Aorta (tissue), 5 donors: Measurements from ENCODE around the gene SLC6A18. TPM values are rescaled to one million over a fixed set of nuclear protein-coding genes. Genes with fewer than 3 reads are reported as not detected.
A peak's percentile ranks its signal among the peaks of the same experiment; 100 is the strongest.

Source experiments
- ATAC-seq: fragments of 200-7000 bp; cut with Tn5 transposase; one replicate; pipeline ENCODE4 v1.9.1; 2022; ENCODE audit warnings: moderate library complexity; ENCODE audit not compliant: low FRiP score
- DNase-seq, 2 donors: peaks; one replicate each; pipeline ENCODE4 v3.0.0-alpha.2; 2020
- H3K27ac ChIP-seq, 2 donors: one replicate each; pipeline ENCODE4 v1.5.1; 2013; ENCODE audit warnings: low read length in 2 of 2, mild to moderate bottlenecking in 2 of 2, moderate library complexity in 2 of 2, control low read depth in 1 of 2, inconsistent platforms in 1 of 2, low read depth in 1 of 2
- H3K27me3 ChIP-seq, 2 donors: one replicate each; pipeline ENCODE4 v1.6.1; 2013; ENCODE audit warnings: control low read depth in 1 of 2, low read length in 1 of 2, mild to moderate bottlenecking in 1 of 2, moderate library complexity in 1 of 2; ENCODE audit not compliant: insufficient read depth in 2 of 2, control insufficient read depth in 1 of 2
- H3K36me3 ChIP-seq, 2 donors: one replicate each; pipeline ENCODE4 v1.6.1; 2013; ENCODE audit warnings: control low read depth in 1 of 2, low read length in 1 of 2, mild to moderate bottlenecking in 1 of 2; ENCODE audit not compliant: insufficient read depth in 2 of 2, control insufficient read depth in 1 of 2
- H3K4me1 ChIP-seq, 2 donors: one replicate each; pipeline ENCODE4 v1.6.1; 2013; ENCODE audit warnings: low read length in 2 of 2, control low read depth in 1 of 2, mild to moderate bottlenecking in 1 of 2, moderate library complexity in 1 of 2; ENCODE audit not compliant: insufficient read depth in 2 of 2, control insufficient read depth in 1 of 2
- H3K4me3 ChIP-seq, 2 donors: one replicate each; pipeline ENCODE4 v1.5.1; 2013; ENCODE audit warnings: low read length in 2 of 2, control low read depth in 1 of 2, mild to moderate bottlenecking in 1 of 2
- H3K9me3 ChIP-seq: one replicate; pipeline ENCODE4 v1.6.1; 2013; ENCODE audit warnings: mild to moderate bottlenecking, low read length; ENCODE audit not compliant: control insufficient read depth
- WGBS, 2 donors: extraction: QIAGEN DNeasy Blood & Tissue Kit; methylation state at CpG; one replicate each; pipeline ENCODE4 v1.1.7; 2013; 5-methylcytosine and 5-hydroxymethylcytosine counted together
- intact Hi-C, 2 donors: fragments of 100-400 bp; cut with DNase I; formaldehyde crosslinking; loops; one replicate each; pipeline versions ENCODE4 v1.14.2 to v1.15.0; 2022
- polyA plus RNA-seq, 2 donors: library from polyadenylated mRNA; stranded (reverse); fragments of 200-250 nt; gene quantifications; one replicate each; pipeline ENCODE4 v1.2.3, GENCODE V29; 2013
- total RNA-seq, 2 donors: library from RNA; stranded (reverse); fragmentation: NEBNext Ultra II Directional; extraction: Animal tissue kit (Norgen Biotek cat#: 25700); gene quantifications; one replicate each; pipeline ENCODE4 v1.2.1, GENCODE V29; 2021
- donor health status: healthy with polysubstance abuse.
- donor health status: Bipolar disorder and iron deficiency.
- donor health status: DM: no; HTN: no; CAD: no.
- donor health status: DM: no; HTN: no; CAD: no.
- donor health status: DM: yes; HTN: yes; CAD: no.

The SLC6A18 gene
- total and polyA plus RNA-seq, 4 donors: not detected

- Histone ChIP-seq H3K27me3 (no peaks in the 10 kb centered on the region), H3K9me3 (no peaks in the 10 kb centered on the region), H3K27ac (no peak overlapping the region), H3K4me3 (no peak overlapping the region), H3K36me3 (no peaks in the 10 kb centered on the region), H3K4me1 (no peaks in the 10 kb centered on the region)
- 65 to 74% methylated on average over 10 to 11 of the region's 11 CpGs for WGBS, 2 donors
- intact Hi-C loops: no loop called here
- ATAC-seq (no peak), DNase-seq (peak in 1 of 2 donors; percentile 37)
Observed at GRCh38 chr5:1205255-1206180, 19.7 kb upstream of the SLC6A18 start.

GRCh38 chr5:1206521-1207412, 18.4 kb upstream of the SLC6A18 start:
- no peaks in the 10 kb centered on the region for H3K36me3 ChIP-seq
- no peak overlapping the region for H3K27ac ChIP-seq
- ATAC-seq (no peak), DNase-seq (peak in 1 of 2 donors; percentile 38)
- no peaks in the 10 kb centered on the region for H3K9me3 ChIP-seq
- no peaks in the 10 kb centered on the region for H3K27me3 ChIP-seq
- 70 to 71% methylated on average over 43 to 49 of the region's 49 CpGs for WGBS, 2 donors
- intact Hi-C loops: no loop called here
- no peaks in the 10 kb centered on the region for H3K4me1 ChIP-seq
- no peak overlapping the region for H3K4me3 ChIP-seq

GRCh38 chr5:1207555-1207954, 17.6 kb upstream of the SLC6A18 start:
- H3K9me3 ChIP-seq: no peaks in the 10 kb centered on the region
- no peaks in the 10 kb centered on the region for H3K4me1 ChIP-seq
- 62 to 70% methylated on average over 6 of the region's 6 CpGs for WGBS, 2 donors
- no peaks in the 10 kb centered on the region for H3K27me3 ChIP-seq
- no peak overlapping the region for H3K27ac ChIP-seq
- H3K36me3 ChIP-seq: no peaks in the 10 kb centered on the region
- no peak overlapping the region for H3K4me3 ChIP-seq
- intact Hi-C loops: no loop called here
- no peak for ATAC-seq
- no peak for DNase-seq

GRCh38 chr5:1208221-1208742, 16.9 kb upstream of the SLC6A18 start:
- no peaks in the 10 kb centered on the region for H3K36me3 ChIP-seq
- no peaks in the 10 kb centered on the region for H3K4me1 ChIP-seq
- WGBS, 2 donors: 66% methylated on average over 16 to 17 of the region's 17 CpGs
- ATAC-seq: no peak
- H3K9me3 ChIP-seq: no peaks in the 10 kb centered on the region
- no peak overlapping the region for H3K4me3 ChIP-seq
- H3K27me3 ChIP-seq: no peaks in the 10 kb centered on the region
- intact Hi-C loops: no loop called here
- peak in 1 of 2 donors; percentile 17 for DNase-seq
- H3K27ac ChIP-seq: no peak overlapping the region

- H3K36me3 ChIP-seq: no peaks in the 10 kb centered on the region
- no peaks in the 10 kb centered on the region for H3K27me3 ChIP-seq
- ATAC-seq (peak; percentile 24), DNase-seq (peak in 1 of 2 donors; percentile 39)
- 69% methylated on average over 24 of the region's 24 CpGs for WGBS, 2 donors
- H3K9me3 ChIP-seq: no peaks in the 10 kb centered on the region
- H3K4me1 ChIP-seq: no peaks in the 10 kb centered on the region
- intact Hi-C loops: no loop called here
- H3K4me3 ChIP-seq: no peak overlapping the region
- no peak overlapping the region for H3K27ac ChIP-seq
Observed at GRCh38 chr5:1208743-1209488, 16.3 kb upstream of the SLC6A18 start.

DNA sequence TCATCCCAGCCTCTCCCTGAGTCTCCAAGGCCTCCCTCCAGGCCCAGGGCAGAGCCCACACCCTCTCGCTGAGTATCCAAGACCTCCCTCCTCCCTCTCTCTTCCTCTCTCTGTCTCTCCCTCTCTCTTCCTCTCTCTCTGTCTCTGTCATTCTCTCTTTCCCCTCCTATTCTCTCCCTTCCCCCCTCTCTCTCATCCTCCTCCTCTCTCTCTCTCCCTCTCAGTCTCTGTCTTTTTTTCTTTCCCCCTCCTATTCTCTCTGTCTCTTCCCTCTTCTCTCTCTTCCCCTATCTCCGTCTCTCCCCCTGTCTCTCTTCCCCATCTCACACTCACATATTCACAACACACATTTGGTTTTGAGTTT, 15.7 kb upstream of the SLC6A18 start:
- no peaks in the 10 kb centered on the region for H3K4me1 ChIP-seq
- no peaks in the 10 kb centered on the region for H3K27me3 ChIP-seq
- no peaks in the 10 kb centered on the region for H3K9me3 ChIP-seq
- no peaks in the 10 kb centered on the region for H3K36me3 ChIP-seq
- no peak overlapping the region for H3K27ac ChIP-seq
- intact Hi-C loops: no loop called here
- H3K4me3 ChIP-seq: no peak overlapping the region
- ATAC-seq: no peak
- 45 to 63% methylated on average over 1 to 2 of the region's 2 CpGs for WGBS, 2 donors
- no peak for DNase-seq

DNA sequence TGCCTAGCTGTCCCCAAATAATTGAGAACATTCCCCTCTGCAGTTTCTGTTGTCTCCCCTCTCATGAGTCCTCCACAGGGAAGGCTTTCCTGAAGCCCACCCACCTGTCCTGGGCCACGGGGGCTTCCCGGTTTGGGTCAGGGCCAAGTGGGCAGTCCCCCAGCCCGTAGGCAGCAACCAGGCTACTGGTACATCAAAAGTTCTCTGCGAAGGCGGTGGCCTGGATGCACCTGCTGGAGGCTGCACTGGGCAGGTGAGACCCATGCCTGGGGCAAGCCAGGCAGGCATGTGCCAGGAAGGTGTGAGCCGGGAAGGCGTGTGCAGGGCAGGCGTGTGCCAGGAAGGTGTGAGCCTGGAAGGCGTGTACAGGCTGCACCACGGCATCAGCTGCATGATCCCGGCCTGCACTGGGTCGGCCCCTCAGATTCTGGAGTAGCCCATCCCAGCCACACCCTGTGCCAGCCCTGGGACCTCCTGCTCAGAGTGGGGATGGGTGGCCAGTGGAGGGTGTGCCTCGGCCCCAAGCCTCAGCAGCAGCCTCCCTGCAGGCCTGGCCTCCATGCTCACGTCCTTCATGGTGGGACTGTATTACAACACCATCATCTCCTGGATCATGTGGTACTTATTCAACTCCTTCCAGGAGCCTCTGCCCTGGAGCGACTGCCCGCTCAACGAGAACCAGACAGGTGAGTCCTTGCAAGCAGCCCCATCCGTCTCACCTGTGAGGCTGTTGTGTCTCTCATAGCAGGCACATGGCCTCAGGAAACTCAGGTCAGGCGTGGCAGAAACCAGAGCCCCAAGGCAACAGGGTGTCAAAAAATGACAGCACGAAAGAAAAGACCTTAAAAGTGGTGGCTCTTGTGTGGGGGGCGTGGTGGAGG, 15.0 kb upstream of the SLC6A18 start:
- no peaks in the 10 kb centered on the region for H3K9me3 ChIP-seq
- H3K36me3 ChIP-seq: no peaks in the 10 kb centered on the region
- intact Hi-C loops: no loop called here
- H3K4me3 ChIP-seq: no peak overlapping the region
- ATAC-seq: no peak
- H3K27me3 ChIP-seq: no peaks in the 10 kb centered on the region
- 79% methylated on average over 21 of the region's 21 CpGs for WGBS, 2 donors
- DNase-seq: peak in 1 of 2 donors; percentile 42
- H3K4me1 ChIP-seq: no peaks in the 10 kb centered on the region
- no peak overlapping the region for H3K27ac ChIP-seq
